NCI-H2107 (cell line): Measurements from ENCODE around the gene ZNF79.

Source experiments
- DNase-seq: peaks from one replicate; lab custom pipeline; 2025; lab: John Stamatoyannopoulos, UW

The ZNF79 gene

DNA sequence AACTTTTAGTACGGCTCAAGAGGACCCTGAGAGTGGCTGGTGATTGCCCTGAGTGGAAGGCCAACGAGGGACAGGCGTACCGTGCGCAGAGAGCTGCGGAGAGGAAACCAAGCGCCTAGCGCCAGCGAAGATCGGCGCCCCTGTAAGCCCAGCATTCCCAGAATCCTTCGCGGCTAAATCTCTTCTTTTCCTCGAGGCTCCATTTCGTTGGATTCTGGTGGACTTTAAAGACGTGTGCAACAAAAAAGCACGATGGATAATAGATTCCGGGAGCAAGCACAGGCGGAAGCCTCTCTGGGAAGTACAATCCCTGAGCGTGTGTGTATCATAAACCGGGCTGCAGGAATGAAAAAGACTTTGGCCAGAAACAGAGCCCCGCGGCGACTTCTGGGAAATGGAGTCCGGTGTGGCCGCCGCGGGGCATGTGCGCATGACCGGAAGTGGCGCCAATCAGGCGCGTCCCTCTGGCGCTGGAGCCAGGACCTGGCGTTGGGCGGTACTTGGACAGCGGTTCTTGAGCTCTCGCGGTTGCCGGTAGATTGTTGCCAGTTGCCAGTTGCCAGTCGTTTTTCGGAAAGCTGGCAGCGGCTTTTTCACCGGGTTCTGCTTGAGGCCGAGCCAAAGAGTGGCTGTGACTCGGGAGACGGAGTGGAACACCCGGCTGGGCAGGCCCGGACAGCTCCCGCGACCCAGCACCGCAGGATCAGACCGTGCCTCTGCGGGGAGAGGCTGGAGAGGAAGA, at the start of gene ZNF79:
ZNF79 (plus strand) TSS at position 449 of the 742 bp plus-strand sequence. CDS start 406 bp downstream, outside the sequence.
- peak; percentile 70 for DNase-seq

DNA sequence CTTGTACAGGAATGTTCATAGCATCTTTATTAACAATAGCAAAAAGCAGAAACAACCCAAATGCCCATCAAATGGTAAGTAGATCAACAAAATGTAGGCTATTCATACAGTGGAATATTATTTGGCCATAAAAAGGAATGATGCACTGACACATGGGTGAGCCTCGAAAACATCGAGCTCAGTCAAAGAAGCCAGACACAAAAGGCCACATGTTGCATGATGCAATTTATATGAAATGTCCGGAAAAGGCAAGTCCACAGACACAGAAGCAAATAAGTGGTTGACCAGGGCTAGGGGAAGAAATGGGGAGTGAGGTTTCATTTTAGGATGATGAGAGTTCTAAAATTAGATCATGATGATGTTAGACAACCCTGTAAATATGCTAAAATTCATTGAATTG, 43.7 kb upstream of the ZNF79 start:
- DNase-seq: no peak

DNA sequence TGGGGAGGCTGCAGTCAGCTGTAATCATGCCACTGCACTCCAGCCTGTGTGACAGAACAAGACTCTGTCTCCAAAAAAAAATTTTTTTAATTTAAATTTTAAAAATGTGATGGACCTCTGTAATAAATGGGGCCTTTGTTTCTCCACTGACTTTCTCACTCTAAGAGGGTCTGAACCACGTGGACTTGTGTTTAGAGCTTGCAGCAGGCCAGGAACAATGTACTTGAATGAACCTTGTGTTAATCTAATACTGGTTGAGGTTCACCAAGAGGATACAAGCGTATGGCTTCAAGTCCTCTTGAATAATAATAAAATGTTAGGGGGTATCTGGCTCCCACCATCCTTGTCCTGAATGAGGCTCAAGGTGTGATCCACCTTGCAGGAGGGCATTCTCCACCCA, 41.6 kb upstream of the ZNF79 start:
- DNase-seq: no peak

DNA sequence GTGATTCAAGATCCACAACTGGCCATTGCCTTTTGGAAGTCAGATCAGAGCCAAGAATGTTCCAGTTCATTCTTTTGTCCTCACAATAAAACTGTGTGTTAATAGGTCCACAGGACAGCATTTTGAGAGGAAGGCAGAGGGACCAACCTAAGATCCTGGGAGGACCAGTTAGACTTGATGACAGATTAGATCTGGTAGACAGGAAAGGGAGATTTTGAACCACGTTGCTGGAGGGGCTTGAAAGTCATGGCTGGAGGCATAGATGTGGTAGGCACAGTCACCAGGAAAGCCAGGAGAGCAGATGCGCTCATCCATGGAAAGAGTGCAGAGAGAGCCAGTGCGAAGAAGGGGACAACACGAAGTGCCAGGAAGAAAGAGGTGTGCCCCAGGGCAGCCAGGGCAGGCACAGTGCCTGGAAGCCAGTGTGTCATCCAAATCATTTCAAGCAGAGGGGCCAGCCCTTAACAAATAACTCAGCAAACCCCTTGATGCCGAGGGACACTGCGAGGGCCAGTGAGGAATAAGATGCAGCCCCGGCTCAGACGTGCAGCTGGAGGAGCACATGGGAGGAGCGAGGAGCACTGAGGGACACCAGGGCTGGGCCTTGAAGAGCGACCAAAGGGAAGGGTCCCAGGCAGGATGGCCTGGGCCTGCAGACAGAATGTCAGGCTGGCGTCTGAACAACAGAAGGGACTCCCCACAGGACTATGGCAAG, 40.0 kb upstream of the ZNF79 start:
- DNase-seq: no peak

DNA sequence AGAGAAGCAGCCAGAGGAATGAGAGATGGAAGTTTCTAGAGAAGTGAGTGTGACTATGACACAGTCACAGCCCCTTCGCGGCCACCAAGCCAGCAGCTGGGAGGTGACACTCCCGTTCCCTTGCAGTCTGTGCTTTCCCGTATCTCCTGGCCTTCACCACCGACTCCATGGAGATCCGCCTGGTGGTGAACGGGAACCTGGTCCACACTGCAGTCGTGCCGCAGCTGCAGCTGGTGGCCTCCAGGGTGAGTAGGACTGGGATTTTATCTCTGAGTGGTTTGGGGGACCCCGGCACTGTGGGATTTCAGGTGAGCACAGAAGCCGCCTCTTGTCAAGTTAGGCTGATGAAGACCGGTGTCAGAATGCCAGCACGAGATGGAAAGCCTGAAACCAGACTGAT, 39.3 kb upstream of the ZNF79 start:
- DNase-seq: no peak

DNA sequence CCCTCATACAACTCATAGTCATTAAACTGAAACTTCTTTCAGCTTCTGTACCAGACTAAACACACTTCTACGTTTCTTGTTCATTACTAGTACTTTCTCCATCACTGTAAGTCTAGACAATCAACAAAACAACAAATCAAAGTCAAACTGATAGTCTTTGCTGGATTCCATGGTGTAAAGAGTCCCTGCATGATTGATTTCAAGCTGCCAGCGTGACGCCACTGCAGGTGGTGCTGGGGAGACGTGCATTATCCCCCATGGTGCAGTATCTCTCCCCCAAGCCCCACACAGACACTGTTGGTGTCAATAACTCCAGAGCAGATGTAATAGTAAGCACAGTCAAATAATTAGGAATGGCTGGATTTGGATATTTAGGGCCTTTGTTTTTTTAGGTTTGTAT, 37.9 kb upstream of the ZNF79 start:
- DNase-seq: no peak

DNA sequence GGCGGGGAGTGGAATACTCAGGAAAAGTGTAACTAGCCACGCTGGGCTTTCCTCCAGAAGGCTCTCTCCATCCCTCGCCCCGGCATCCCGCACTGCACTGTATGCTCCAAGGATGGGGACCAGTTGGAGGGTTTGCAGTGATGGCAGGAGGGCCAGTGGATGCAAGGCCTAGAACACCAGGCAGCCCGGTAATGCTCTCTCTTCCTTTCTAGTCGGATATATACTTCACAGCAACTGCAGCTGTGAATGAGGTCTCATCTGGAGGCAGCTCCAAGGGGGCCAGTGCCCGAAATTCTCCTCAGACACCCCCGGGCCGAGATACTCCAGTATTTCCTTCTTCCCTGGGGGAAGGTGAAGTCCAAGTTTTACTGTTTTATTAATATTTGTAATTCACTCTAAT, 37.2 kb upstream of the ZNF79 start:
- DNase-seq: no peak

DNA sequence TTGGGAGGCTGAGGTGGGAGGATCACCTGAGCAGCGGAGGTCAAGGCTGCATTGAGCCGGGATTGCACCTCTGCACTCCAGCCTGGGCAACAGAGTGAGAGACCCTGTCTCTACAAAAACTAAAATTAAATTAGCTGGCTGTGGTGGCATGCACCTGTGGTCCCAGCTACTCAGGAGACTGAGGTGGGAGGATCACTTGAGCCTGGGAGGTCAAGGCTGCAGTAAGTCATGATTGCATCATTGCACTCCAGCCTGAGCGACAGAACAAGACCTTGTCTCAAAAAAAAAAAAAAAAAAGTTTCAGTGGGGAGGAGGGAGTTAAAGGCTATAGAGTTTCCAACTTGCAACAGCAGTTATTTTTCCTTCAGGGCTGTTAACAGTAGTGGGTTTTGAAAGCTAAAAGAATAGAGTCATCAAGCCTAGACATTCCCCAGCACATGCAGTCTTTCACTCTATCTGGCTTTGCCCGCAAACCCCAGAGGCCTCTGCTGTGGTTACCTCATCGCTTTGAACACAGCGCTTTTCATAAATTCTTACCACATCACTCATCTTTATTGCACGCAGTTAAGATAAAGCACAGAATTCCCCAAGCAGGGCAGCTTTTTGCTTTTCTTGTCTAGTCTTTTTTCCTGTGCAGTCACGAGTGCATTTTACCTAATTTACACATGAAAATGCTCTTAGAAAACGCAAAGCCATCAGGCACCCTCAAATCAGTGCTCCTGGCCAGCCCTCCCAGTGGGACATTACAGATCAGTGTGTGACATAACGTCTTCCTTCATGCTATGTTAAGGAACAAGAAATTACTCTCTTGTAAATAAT, 35.9 kb upstream of the ZNF79 start:
- DNase-seq: no peak

DNA sequence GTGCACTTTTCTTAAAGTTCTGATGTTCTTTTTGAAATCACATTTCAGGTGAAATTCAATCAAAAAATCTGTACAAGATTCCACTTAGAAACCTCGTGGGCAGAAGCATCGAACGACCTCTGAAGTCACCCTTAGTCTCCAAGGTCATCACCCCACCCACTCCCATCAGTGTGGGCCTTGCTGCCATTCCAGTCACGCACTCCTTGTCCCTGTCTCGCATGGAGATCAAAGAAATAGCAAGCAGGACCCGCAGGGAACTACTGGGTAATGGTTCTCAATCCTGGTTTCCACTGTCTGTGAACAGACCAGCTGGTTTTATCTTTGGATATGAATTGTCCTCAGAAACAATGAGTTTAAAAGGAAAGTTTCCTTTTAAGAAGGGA, 35.3 kb upstream of the ZNF79 start:
- no peak for DNase-seq

DNA sequence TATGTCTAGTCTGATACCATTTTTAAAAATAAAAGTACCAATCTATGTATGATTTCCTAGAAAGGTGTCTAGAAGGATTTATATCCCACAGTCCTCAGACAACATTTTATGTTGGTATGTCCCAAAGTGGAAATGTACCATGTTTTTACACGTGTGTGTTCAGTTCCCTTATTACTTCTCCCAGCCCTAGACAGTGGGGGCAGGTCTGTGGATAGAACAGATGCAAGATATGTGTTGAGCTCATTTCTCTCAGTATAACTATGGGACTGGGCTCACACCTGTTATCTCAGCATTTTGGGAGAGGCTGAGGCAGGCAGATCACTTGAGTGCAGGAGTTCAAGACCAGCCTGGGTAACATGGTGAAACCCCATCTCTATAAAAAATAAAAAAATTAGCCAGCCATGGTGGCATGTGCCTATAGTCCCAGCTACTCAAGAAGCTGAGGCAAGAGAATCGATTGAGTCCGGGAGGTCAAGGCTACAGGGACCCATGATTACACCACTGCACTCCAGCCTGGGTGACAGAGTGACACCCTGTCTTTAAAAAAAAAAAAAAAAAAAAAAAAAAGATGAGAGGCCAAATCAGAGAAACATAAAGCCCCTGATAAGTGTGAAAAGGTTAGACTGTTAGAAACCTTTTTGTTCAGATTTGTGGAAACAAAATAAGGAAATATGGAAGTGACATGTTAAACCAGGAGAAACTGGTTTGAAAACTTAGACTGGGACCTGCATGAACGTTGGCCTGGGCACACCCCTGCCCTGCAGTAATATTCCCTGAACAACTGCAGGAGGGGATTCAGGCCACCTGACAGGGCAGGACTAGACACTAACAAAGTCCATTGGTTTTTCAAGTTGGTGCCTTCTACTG, 34.6 kb upstream of the ZNF79 start:
- DNase-seq: no peak

DNA sequence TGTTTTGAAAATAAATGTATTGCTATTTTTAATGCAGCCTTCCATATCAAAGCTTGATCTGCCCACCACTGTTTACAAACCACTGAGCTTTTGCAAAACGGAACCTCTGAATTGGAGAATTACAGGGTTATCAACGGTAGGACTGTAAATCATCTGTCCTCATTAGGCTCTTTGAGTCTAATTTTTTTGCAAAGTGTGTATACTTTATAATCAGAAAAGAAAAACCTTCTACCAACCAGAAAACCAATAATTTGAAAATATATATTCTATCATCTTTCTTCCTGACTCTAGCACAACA, 34.0 kb upstream of the ZNF79 start:
- DNase-seq: no peak

DNA sequence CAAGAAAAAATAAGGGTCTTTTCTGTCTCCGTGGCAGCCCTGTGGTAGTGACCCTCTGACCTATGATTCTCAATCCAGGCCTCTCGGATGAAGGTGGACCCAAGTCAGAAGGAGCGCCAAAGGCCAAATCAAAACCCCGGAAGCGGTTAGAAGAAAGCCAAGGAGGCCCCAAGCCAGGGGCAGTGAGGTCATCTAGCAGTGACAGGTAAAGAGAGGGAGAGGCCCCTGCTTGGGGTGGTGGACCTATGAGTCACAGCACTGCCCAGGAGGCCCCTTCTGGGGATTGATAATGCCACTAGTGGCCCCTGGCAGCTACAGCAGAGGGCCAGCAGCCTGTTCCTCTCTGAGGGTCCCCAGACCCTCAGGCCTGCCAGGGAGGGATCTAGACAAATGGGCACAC, 33.6 kb upstream of the ZNF79 start:
- DNase-seq: no peak

DNA sequence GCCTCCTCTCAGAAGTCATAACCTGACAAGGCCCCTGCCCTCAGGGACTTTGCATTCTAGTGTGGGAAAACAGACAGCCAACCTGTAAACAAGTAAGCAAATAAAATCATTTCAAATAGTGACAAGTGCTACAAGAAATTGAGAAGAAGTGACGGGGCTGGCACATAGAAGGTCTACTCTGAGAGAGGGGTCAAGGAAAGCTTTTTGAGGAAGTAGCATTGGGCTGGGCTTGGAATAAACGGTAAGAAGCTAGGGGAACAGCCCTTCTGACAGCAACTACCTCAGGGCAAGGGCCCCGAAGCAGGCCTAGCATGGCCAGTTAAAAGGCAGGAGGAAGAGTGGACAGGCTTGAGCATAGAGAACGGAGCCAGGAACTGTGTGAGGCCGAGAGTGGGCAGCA, 32.0 kb upstream of the ZNF79 start:
- no peak for DNase-seq

DNA sequence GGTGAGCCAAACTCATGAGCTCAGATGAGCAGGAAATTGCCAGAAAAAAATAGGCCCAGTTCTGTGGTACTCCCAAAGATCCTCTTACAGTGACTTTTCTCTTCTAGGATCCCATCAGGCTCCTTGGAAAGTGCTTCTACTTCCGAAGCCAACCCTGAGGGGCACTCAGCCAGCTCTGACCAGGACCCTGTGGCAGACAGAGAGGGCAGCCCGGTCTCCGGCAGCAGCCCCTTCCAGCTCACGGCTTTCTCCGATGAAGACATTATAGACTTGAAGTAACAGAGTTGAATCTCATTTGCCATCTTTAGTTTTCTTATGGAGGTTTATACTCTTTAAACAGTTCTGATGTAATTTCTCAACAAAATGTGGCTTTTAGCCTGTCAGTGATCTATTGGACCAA, 31.2 kb upstream of the ZNF79 start:
- DNase-seq: no peak

DNA sequence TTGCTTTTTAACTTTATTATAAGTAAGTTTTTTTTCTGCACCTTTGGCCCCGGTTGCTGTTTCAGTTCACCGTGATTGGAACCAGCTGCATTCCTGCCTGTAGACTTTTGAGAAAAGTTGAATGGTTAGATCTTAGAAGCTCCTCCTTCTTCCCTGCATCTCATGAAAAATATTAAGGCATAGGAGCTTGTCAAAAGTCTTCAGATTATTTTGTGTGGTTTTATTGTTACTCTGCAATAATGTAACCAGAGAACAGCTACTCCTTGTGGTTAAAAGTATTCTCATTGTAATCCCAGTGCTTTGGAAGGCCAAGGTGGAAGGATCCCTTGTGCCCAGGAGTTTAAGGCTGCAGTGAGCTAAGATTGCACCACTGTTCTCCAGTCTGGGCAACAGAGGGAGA, 30.5 kb upstream of the ZNF79 start:
- no peak for DNase-seq

DNA sequence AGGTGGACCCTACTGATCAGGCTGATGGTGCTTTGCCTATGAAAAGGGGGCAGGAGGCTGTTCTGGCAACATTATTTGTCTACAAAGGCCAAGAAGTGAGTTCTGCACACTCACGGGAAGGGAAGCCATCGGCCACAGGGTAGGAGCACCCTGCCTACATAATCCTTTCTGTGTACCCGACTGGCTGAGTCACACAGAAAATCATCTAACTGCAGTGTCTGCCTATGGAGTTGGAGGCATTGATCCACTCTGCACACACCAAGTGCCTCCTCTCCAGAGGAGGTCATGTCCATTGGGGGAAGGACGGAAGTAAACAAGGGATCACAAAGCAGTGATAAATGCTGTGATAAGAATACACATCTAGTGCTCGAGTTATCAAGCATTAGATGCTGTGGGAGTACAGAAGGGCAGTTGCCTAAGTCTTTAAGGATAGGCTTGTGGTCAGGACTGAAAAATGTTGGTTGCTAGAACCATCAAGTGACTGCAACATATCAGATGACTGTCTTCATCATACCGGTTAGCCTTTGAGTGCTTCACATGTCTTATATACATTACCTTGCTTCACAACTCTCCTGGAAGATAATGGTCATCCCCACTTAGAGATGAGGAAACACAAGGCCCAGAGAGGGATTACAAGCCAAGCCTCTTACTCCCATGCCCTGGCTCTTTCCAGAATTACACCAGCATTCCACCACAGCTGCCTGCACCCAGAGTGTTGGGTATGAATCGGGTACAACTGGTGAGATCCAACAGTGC, 28.5 kb upstream of the ZNF79 start:
- DNase-seq: no peak

DNA sequence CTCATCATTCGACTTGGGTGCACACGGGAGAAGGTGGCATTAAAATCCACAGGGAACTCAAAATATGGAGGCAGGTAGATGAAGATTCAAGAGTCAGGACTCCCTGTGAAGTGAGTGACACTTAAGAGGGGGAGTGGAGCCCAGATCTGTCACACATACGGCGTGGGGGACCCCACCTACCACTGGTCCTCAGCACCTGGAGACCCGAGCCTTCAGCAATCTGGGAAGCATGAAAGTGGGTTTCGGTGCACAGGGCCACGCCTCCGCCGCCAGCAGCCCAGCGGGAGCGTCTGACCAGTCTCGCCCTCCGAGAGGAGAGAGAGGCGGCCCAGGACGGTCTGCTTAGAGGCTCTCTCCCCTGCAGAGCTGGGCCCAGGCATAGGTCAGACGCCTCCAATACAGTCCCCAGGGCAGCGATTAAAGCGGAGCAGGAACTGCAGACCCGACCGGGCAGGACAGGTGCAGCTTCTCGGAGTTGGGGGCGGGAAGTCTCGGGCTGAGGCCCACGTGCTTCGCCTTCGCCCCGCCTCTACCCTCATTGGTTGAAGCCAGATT, 27.9 kb upstream of the ZNF79 start:
- no peak for DNase-seq

DNA sequence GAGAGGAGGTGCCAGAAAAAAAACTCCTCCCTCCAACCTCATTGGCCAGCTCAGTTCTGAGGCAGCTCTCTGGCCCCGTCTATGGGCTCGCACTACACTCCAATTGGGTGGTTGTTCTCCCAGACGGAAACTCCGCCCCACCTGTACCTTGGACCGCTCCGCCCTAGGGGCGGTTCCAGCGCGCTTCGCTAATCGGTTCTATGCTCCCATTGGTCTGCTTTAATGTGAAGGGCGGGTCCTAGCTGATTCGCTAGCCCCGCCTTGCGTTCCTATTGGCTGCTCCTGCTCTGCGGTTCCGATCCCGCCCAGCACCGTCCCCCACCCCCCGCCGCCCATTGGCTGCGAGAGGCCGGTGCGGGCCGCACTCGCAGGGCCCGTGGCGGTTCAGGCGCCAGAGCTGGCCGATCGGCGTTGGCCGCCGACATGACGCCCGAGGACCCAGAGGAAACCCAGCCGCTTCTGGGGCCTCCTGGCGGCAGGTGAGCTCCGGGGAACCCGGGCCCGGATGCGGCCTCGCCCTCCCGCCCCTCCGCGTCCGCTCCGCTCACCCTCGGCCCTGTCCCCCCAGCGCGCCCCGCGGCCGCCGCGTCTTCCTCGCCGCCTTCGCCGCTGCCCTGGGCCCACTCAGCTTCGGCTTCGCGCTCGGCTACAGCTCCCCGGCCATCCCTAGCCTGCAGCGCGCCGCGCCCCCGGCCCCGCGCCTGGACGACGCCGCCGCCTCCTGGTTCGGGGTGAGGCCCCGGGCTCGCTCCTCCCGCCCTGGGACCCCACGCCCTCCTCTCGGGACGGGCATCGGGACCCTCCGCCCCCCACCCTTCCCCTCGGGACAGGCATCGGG, 27.2 kb upstream of the ZNF79 start, which contains the start of gene SLC2A8:
SLC2A8 (plus strand) TSS at position 362 of the 838 bp plus-strand sequence; CDS start at position 424, 62 bp downstream.
- DNase-seq: peak; percentile 99

DNA sequence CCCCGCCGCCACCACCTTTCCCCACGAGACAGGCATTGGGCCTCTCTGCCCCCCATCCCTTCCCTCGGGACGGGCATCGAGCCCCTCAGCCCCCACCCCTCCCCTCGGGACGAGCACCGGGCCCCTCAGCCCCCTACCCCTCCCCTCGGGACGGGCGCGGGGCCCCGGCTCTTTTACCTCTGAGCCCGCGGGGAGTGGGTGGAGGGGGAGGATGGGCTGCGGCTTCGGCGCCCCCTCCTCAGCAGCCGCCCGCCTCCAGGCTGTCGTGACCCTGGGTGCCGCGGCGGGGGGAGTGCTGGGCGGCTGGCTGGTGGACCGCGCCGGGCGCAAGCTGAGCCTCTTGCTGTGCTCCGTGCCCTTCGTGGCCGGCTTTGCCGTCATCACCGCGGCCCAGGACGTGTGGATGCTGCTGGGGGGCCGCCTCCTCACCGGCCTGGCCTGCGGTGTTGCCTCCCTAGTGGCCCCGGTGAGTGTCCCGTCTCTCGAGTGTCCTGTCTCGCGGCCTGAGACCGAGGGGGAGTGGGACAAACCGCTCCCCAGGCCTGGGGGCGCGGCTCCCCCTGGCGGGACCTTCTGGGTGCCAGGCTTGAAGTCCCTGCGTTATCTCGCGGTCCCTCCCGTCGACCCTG, 26.4 kb upstream of the ZNF79 start:
- no peak for DNase-seq

DNA sequence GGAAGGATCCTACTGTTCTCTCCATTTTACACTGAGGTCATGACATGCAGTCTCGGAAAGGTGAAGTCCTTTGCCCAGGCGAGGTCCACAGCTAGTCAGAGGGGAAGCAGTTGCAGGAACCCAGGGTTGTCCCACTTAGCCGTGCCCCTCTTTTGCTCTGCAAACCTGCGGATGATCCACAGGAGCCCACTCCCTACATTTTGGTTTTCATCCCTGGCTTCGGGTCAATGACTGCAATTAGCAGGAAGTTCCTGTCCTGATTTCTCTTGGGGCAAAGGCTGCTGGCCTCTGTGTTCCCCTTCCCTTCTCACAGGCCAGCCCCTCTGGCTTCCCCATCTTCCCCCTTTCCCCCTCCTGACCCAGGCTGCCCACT, 25.9 kb upstream of the ZNF79 start:
- no peak for DNase-seq
